GM18867 (cell line): ENCODE results near the gene L3MBTL1.

Experiments
- ATAC-seq: cut with Tn5 transposase; IDR thresholded peaks from one replicate; pipeline ENCODE4 v1.9.1; 2021; ENCODE audit warnings: mild to moderate bottlenecking, moderate library complexity; ENCODE audit not compliant: unreplicated experiment

L3MBTL1 gene

DNA sequence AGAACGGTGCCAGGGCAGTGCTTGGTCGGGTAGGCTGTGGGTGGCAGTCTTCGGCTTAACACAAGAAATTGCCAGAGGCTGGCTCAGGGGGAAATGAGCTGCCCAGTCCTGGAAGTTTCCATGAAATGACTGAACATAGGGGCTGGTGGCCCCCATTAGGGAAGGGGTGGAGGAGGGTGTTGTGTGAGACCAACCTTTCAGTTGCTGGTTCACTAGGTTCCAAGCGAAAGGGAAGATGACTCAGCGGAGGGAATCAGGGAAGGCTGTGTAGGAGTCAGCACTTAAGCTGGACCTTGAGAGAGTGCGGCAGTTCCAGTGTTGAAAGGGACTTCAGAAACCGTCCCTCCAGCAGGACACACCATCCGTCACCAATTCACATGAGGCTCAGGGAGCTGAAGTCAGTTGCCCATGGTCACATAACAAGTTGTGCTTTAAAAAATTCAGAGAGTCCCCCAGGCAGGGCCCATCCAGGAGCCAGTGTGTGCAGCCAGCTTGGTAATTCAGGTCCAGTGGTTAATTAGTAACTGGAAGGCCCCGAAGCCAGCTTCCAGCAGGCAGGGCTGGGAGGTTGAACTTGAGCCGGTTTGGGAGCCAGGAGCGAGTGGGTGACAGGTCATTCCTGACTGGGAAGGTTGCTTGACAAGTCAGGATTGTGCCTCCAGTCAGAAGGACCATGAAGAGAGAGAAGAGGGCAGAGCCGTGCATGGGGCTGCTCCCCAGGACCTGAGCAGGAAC is 51.1 kb downstream of the L3MBTL1 start, which contains the start of gene SGK2:
TSS of gene SGK2 (plus strand) at position 616 of the 735 bp plus-strand sequence. CDS start 7,469 bp downstream, outside the sequence.
- ATAC-seq, result no peak

DNA sequence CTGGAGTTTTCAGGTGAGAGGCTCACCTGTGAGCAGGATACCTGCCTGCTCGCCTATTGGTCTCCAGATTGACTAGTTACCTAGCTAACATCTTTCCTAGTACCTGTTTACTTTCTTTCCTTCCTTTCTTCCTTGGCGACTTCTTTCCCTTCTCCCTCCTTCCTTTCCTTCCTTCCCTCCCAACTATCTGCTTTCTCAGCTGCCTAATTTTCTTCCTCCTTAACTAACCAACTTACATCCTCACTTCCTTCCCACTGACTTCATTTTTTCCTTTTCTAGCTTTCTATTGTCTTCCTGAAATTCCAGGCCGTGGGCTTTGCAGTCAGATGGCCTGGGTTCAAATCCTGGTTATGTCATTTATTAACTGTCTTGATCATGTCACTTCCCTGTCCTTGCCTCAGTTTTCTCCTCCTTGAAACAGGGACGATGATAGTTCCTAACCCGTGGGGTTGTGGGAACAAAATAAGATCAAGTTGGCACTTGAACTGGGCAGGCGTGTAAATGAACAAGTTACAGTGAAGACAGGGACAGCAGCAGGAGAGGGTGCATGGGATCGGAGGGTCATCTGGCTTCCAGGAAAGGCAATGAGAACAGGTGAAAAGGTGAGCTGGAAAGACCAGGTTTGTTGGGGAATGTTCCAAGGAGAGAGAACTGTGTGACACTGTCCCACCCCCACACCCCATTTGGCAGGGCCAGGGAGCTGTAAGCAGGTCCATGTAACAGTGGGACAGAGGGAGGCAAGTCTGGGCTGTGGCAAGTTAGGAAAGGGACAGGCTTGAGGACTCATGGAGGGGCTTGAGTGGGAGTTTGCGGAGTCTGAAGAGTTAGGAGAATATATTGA is 51.9 kb downstream of the L3MBTL1 start:
- no peak for ATAC-seq

DNA sequence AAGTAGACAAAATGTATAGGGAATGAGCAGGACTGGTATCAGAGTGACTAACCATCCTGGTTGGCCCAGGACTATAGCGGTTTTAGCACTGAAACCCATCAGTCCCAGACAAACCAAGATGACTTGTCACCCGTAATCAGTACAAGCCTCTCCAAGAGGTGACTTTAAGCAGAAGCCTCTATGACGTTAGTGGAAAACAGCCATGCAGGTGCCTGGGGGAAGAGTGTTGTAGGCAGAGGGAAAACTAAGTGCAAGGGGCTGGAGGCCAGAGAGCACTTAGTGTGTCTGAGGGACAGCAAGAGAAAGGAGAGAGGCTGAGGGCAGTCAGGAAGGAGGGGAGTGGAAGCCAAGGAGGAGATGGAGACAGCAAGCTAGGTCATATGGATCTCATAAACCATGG is 53.5 kb downstream of the L3MBTL1 start:
- no peak for ATAC-seq

DNA sequence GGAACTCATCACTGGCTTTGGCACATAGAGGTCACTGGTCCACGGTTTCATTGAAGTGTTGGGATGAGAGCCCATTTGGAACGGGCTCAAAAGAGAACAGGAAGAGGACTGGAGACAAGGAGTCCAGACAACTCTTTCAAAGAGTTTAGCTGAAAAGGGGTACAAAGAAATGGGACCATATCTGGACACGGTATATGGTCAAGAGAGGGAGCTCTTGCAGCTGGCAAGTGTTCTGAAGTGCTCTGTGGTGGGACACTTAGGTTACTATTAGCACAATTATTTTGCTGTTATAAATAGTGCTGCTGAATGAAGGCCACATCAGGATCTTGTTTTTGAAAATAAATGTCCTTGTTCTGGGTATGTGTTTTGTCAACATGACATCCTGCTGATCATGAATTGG is 55.9 kb downstream of the L3MBTL1 start:
- no peak for ATAC-seq

DNA sequence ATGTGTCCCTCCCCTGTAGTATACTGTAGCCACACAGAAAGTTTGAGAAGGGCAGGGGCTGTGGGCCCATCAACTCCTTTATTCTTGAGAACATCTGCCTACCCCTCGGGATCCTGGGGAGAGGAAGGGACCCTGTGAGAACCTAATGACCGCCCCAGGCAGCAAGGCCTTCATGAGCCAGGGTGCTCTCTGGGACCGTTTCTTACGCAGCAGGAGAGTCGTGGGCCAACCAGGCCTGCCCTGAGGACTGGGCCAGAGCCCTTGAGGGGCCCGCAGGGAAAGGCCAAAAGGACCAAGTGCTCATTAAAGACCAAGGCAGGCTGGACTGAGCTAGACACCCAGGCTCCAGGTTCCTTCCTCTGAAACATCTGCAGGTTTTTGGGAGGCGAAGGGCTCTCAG is 56.5 kb downstream of the L3MBTL1 start:
- ATAC-seq, result no peak

DNA sequence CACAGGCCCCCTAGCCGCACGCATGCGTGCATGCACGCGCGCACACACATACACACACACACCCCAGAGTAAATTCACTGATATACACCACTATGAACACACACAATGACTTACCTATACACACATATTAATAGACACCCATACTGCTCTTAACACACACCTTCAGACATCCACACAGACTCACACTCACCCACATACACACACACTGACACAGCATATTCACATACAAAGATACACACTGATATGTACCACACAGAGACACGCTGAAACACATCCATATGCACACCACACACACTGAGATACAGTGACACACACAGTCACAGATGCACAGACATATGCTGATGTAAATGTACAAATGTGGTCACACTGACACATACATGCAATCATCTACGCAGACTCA is 57.0 kb downstream of the L3MBTL1 start:
- ATAC-seq, result no peak

DNA sequence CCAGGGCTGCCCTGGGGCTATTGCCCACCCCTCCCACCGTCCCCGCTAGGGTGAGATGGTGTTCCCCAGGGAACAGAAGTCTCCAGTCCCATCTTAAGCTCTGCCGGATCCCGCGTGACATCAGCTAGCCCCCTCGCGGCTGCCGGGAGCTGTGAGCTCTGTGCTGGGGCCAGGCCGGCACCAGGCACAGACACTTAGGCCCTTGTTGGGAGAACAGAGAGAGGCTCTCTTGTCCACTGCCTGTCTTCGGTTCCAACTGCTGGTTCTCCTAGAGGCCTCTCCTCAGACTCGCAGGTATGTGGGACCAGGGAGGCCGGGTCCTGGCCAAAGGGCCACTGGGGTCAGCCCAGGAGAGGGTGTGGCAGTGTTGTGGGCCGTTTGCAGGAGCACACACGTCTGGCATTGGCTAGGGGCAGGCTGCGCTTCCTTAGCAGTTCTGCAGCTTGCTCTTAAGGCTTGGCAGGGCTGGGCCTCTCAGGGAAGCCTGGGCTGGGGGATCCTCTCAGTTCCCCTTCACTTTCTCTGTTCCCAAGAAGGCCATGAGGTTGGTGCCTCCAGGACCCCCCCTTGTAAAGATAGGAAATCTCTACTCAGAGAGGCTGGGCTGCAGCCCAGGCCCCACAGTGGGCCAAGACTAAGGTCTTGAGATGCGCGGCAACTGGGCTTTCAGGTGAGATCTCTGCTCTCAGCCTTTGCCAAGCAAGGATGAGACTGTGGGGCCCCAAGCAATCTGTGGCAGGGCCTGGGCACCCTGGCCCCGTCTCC is 57.7 kb downstream of the L3MBTL1 start:
- no peak for ATAC-seq

DNA sequence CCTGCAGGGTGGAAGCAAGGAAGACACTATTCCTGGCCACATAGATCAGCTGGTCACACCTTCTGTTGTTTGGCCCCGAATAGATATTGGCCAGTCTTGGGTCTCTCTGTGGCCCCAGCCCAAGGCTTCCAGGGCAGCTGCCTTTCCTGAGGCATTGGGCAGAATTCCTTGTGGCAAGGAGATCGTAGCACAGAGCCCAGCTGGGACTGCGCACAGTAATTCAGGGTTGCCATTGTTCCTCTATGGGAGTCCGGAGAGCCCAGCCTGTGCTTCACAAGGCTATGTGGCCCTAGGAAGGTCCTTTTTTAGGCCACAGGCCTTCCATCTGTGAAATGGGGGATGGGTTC is 58.2 kb downstream of the L3MBTL1 start:
- ATAC-seq, result no peak

DNA sequence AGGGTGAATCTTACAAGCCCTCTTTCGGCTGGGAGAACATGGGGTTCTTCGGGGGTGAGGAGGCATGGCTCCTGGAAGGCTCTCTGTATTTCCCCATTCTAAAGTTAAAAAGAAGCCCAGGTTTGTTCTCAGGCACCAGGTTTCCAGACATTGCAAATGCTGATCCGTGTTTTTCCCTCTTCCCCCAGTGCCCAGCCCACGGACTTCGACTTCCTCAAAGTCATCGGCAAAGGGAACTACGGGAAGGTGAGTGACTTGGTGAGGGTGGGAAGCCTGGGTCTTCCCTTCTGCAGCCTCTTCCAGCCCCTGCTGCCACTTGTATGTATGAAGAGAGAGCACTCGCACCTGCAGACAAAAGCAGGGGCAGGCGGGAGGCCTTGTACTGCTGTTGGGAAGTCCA is 60.0 kb downstream of the L3MBTL1 start:
- no peak for ATAC-seq

DNA sequence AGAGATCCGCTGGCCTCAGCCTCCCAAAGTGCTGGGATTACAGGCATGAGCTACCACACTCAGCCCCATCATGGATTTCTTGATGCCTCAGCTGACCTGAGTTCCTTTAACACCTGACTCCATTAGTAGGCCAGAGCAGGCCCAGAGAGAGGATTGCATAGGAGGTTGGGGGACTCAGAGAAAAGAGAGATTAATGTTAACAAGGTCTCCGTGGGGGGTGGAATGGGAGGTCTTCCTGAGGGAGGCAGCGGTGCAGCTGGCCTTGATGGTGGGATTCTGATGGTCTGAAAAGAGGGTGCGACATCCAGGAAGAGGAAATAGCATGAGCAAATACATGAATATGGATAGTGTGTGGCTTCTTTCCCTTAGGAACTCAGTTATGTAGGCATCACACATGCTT is 61.2 kb downstream of the L3MBTL1 start:
- no peak for ATAC-seq

DNA sequence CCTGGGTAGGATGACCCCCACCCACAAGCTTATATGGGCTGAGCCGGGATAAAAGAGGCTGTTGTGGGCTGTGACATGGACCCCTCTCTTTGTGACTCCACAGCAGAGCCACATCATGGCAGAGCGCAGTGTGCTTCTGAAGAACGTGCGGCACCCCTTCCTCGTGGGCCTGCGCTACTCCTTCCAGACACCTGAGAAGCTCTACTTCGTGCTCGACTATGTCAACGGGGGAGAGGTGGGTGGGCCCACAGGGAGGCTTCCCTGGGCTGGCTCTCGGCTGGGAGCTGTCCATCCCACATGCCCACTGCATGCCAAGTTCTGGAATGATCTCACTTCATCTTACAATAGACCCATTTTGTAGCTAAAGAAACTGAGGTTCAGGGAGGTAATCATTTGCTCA is 61.8 kb downstream of the L3MBTL1 start:
- ATAC-seq, result no peak

DNA sequence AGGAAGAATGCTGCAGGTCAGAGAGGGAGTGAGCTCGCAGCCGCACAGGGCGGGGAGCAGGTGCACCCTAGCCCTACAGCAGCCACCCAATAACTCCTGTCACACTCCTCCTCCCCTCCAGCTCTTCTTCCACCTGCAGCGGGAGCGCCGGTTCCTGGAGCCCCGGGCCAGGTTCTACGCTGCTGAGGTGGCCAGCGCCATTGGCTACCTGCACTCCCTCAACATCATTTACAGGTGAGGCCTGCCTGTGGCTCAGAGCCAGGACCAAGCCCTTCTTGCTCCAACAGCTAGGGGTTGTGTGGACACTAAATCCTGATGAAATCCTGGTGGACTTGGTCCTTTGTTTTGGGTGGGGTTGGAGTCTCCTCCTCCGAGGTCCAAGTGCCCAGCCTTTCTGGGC is 63.0 kb downstream of the L3MBTL1 start:
- no peak for ATAC-seq

DNA sequence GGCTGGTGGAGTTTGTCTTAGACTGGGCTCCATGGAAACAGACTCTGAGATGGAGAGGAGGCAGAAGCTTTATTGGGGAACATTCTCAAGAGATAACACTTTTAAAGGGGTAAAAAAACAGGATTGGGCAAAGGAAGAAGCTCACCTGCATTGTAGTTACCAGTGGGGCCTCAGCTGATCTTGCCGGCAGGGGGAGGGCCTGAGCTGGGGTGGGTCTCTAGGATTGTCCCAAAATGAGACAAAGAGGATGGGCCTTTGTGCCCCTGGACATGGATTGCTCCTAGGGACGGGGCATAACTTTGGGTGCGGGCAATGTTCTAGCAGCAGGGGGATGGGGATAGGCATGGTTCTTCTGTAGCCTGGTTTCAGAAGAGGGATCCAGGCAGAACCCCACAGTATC is 63.8 kb downstream of the L3MBTL1 start:
- no peak for ATAC-seq

DNA sequence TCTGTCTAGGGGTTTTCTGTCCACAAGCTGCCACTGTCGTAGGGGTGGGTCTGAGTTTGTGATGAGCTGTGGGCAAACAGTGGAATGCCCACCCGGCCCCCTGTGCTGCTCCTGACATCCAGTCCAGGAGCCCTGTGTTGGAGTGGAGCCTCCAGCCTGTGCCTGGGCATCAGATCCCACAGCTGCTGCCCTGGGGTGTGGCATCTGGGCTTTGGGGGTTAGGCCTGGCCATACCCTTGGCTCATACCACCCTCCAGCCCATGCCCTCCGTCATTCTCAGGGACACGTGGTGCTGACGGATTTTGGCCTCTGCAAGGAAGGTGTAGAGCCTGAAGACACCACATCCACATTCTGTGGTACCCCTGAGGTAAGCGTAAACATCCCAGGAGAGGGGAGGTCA is 64.3 kb downstream of the L3MBTL1 start:
- no peak for ATAC-seq

DNA sequence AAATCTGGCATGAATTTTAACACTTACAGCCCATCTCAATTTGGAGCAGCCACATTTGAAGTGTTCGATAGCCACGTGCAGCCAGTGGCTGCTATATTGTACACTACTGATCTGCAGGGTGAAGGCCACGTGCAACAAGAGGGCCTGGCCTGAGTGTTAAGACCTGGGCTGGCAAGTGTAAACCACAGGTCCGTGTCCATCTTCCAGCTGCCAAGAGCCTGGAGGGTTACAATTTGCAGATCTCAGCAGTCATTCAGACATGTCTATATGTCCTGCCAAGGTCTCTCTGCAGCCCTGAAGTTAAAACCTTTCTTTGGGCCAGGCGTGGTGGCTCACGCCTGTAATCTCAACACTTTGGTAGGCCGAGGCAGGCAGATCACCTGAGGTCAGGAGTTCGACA is 65.4 kb downstream of the L3MBTL1 start:
- no peak for ATAC-seq

DNA sequence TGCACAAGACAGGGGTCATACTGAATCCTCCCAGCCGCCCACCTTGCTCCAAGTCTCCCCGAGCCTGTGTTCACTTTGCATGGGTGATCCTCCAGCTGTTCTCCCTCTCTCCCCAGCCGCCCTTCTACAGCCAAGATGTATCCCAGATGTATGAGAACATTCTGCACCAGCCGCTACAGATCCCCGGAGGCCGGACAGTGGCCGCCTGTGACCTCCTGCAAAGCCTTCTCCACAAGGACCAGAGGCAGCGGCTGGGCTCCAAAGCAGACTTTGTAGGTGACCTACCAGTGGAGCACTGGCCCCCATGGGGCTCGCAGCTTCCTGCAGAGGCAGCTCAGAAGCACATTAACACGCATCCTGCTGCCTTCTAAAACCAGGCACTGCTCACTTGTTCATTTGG is 68.6 kb downstream of the L3MBTL1 start:
- ATAC-seq, result no peak

DNA sequence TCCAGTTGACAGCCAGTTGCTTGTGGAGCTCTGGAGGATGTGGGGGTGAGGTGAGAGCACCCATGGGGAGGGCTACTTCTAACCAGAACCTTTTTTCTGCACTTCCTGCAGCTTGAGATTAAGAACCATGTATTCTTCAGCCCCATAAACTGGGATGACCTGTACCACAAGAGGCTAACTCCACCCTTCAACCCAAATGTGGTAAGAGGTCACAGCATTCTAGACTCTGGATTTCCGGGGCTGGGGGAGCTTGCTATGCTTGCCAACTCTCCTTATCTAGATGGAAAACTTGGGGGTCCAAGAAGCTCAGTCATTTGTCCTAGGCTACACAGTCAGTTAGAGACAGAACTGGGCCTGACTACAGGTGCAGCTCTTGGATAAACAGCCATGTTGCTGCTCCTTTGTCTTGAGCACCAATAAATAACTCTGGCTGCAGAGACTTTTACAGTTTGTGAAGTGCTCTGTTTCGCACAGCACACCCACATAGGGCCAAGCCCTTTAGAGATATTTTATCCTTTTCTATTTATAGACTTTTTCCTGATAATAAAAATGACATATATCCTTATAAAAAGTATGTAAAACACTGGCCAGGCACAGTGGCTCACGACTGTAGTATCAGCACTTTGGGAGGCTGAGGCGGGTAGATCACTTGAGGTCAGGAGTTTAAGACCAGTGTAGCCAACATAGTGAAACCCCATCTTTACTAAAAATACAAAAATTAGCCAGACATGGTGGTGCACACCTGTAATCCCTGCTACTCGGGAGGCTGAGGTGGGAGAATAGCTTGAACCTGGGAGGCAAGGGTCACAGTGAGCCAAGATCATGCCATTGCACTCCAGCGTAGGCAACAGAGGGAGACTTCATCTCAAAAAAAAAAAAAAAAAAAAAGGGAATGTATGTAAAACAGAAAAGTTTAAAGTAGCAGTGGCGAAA is 72.6 kb downstream of the L3MBTL1 start:
- ATAC-seq, result no peak

DNA sequence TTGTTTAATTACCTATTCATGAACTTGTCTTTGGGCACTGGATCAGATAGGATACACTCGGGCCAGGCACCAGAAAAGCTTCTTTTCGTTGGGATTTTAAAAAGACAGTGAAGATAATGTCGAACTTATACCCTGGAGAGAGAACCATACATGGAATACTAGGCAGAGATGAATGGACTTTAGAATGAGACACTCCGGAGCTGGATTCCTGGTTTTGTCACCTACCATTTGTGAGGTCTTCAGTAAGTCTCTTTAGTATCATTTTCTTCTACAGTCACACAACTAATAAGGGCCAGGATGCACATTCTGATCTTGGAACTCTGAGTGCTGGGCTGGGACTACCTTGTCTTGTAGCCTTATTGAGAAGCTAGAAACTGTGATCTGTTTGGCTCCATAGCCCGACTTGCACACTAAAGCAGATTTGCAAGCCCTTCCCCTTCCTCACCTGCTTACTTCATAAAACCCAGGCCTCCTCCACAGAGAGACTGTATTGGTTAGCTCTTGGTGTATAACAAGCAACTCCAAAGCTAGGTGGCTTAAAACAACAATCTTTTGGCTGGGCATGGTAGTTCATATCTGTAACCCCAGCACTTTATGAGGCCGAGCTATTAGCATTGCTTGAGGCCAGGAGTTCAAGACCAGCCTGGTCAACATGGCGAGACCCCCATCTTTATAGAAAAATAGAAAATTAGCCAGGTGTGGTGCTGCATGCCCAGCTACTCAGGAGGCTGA is 75.8 kb downstream of the L3MBTL1 start:
- no peak for ATAC-seq

DNA sequence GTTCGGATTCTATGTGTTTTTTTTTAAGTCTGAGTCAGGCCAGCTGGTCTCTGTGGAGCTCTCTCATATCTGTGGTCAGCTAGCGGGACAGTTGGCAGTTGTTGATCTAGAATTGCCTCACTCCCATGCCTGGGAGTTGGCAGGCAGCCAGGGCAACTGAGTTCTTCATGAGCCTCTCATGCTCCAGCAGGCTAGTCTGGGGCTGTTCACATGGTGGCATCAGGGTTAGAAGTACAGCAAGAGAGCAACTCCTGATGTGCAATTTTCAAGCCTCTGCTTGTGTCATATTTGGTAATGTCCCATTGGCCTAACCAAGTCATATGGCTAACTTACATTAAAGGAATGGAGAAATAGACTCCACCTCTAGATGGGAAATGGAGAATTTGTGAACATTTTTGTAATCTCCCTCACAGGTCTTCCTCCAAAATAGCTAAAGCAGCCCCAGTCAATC is 76.5 kb downstream of the L3MBTL1 start:
- no peak for ATAC-seq
